ENCODE data around the gene A1BG. TPM values are rescaled to one million over a fixed set of nuclear protein-coding genes. Genes with fewer than 3 reads are reported as not detected.
"Not testable (repeated sequence)": the region's sequence is repeated elsewhere in the genome, so short reads cannot be mapped to it uniquely, and the experiment has no call there.

The A1BG gene
- total RNA-seq, 1 donor from 2014 or later: 3.9 TPM

GRCh38 chr19:58387338-58388174 is 34.3 kb upstream of the A1BG start:
- intact Hi-C loops (cut with DNase I): no loop called here
- no peak for ATAC-seq

GRCh38 chr19:58386576-58387337 is 33.5 kb upstream of the A1BG start, which contains the start of gene RPS5:
RPS5 (plus strand) TSS chr19:58387269; CDS start chr19:58388138, 869 bp downstream.
- intact Hi-C loops (cut with DNase I): no loop called here
- DNase-seq (ENCODE audit: missing footprints) (peak; percentile 99), ATAC-seq (peak; percentile 97)

More at GRCh38 chr19:58387338-58388174, 34.3 kb upstream of the A1BG start:
- peak; percentile 23 for DNase-seq (ENCODE audit: missing footprints)

- ATAC-seq (peak; percentile 6), DNase-seq (ENCODE audit: missing footprints) (peak; percentile 48)
- intact Hi-C loops (cut with DNase I): no loop called here
These were observed 32.7 kb upstream of the A1BG start for GRCh38 chr19:58385891-58386575.

GRCh38 chr19:58385313-58385890 is 32.1 kb upstream of the A1BG start:
- ATAC-seq: no peak
- intact Hi-C loops (cut with DNase I): no loop called here
- DNase-seq (ENCODE audit: missing footprints): peak; percentile 53

GRCh38 chr19:58382997-58383603 is 29.8 kb upstream of the A1BG start:
- DNase-seq (ENCODE audit: missing footprints): peak; percentile 16
- intact Hi-C loops (cut with DNase I): no loop called here

GRCh38 chr19:58381460-58382212 is 28.3 kb upstream of the A1BG start:
- ATAC-seq: no peak
- DNase-seq (ENCODE audit: missing footprints): peak; percentile 57
- intact Hi-C loops (cut with DNase I): loop anchor here (2.0 kb wide), 2 partner anchors 19 to 55 kb away; partner anchors contain the start of genes ZNF497 and ZSCAN22

More at GRCh38 chr19:58382997-58383603, 29.8 kb upstream of the A1BG start:
- ATAC-seq: no peak

- DNase-seq (ENCODE audit: missing footprints) (peak; percentile 98), ATAC-seq (peak; percentile 95)
- intact Hi-C loops (cut with DNase I): loop anchor here (2.0 kb wide), 2 partner anchors 18 to 54 kb away; partner anchors contain the start of genes ZNF497 and ZSCAN22
These were observed 27.6 kb upstream of the A1BG start, which contains the start of gene ZNF837 for GRCh38 chr19:58380662-58381459. ZNF837 (minus strand) TSS chr19:58381030; CDS start chr19:58369332, 11,698 bp downstream.

- ATAC-seq (no peak), DNase-seq (ENCODE audit: missing footprints) (peak; percentile 35)
- intact Hi-C loops (cut with DNase I): loop anchor here (2.0 kb wide), 2 partner anchors 17 to 53 kb away; partner anchors contain the start of genes ZNF497 and ZSCAN22
These were observed 26.9 kb upstream of the A1BG start for GRCh38 chr19:58380037-58380661.

GRCh38 chr19:58379246-58379645 is 26.0 kb upstream of the A1BG start:
- DNase-seq (ENCODE audit: missing footprints) (peak; percentile 56), ATAC-seq (no peak)
- intact Hi-C loops (cut with DNase I): no loop called here

- ATAC-seq; intact Hi-C loops (cut with DNase I): not testable (repeated sequence)
- DNase-seq (ENCODE audit: missing footprints): peak; percentile 3
These were observed 23.4 kb upstream of the A1BG start for GRCh38 chr19:58376724-58377123.

- intact Hi-C loops (cut with DNase I): no loop called here
- ATAC-seq (no peak), DNase-seq (ENCODE audit: missing footprints) (peak; percentile 3)
These were observed 20.9 kb upstream of the A1BG start for GRCh38 chr19:58374200-58374599.

GRCh38 chr19:58372311-58373133 is 19.2 kb upstream of the A1BG start:
- DNase-seq (ENCODE audit: missing footprints): peak; percentile 68
- peak; percentile 81 for ATAC-seq
- intact Hi-C loops (cut with DNase I): no loop called here

GRCh38 chr19:58368561-58369360 is 15.5 kb upstream of the A1BG start:
- ATAC-seq: no peak
- intact Hi-C loops (cut with DNase I): no loop called here
- peak; percentile 54 for DNase-seq (ENCODE audit: missing footprints)

- intact Hi-C loops (cut with DNase I): no loop called here
- DNase-seq (ENCODE audit: missing footprints): peak; percentile 68
- ATAC-seq: no peak
These were observed 14.6 kb upstream of the A1BG start for GRCh38 chr19:58367698-58368454.
